Subcutaneous abdominal adipose tissue (tissue), 5 donors: ENCODE measurements around the gene DENND1A.

Experiments
- H3K27ac ChIP-seq: one replicate; pipeline ENCODE4 v1.7.0; 2013; ENCODE audit warnings: low read depth, mild to moderate bottlenecking, inconsistent platforms, low read length, moderate library complexity
- H3K27me3 ChIP-seq, 5 donors: one replicate each; pipeline ENCODE4 v1.7.0; 2013; ENCODE audit warnings: low read length in 5 of 5, inconsistent platforms in 1 of 5; ENCODE audit not compliant: control insufficient read depth in 5 of 5, insufficient read depth in 4 of 5
- H3K36me3 ChIP-seq, 5 donors: one replicate each; pipeline ENCODE4 v1.7.0; 2013; ENCODE audit warnings: low read length in 5 of 5; ENCODE audit not compliant: control insufficient read depth in 5 of 5, insufficient read depth in 5 of 5
- H3K4me1 ChIP-seq, 5 donors: one replicate each; pipeline ENCODE4 v1.7.0; 2013; ENCODE audit warnings: low read length in 5 of 5, mild to moderate bottlenecking in 3 of 5, moderate library complexity in 1 of 5; ENCODE audit not compliant: control insufficient read depth in 5 of 5, insufficient read depth in 5 of 5
- H3K4me3 ChIP-seq, 5 donors: one replicate each; pipeline ENCODE4 v1.7.0; 2013; ENCODE audit warnings: low read length in 5 of 5, low read depth in 1 of 5
- H3K9ac ChIP-seq, 5 donors: one replicate each; pipeline ENCODE4 v1.7.0; 2013; ENCODE audit warnings: low read length in 5 of 5, mild to moderate bottlenecking in 4 of 5, moderate library complexity in 3 of 5
- H3K9me3 ChIP-seq, 5 donors: one replicate each; pipeline ENCODE4 v1.7.0; 2013; ENCODE audit warnings: low read length in 5 of 5; ENCODE audit not compliant: control insufficient read depth in 5 of 5
- donor health status: healthy.
- donor health status: healthy.
- donor health status: healthy.
- donor health status: healthy.
- donor health status: healthy.

The DENND1A gene

DNA sequence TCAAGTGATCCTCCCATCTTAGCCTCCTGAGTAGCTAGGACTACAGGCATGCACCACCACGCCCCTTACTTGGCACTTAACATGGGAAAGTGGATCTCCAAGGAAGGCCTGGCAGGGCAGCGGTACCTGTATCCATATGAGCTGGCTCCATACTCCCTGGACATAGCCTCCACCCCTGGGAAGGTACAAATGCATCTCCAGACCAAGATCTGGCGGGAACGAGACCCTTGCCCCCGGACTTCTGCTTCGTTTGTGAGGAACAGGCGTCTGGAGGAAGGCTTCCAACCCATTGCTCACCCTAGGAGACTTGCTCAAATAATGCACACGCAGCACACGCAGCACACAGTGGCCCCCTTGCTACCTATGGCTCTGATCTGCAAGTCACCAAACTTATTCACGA is 518.7 kb downstream of the DENND1A start:
- H3K9me3 ChIP-seq: no peaks in the 10 kb centered on the region
- H3K27ac ChIP-seq: no peak overlapping the region
- no peaks in the 10 kb centered on the region for H3K4me1 ChIP-seq
- no peak overlapping the region for H3K4me3 ChIP-seq
- H3K36me3 ChIP-seq: peaks cover 0 to 31% (median 8%) of the 10 kb centered on the region in 5 donors
- H3K9ac ChIP-seq: no peak overlapping the region
- no peaks in the 10 kb centered on the region for H3K27me3 ChIP-seq

DNA sequence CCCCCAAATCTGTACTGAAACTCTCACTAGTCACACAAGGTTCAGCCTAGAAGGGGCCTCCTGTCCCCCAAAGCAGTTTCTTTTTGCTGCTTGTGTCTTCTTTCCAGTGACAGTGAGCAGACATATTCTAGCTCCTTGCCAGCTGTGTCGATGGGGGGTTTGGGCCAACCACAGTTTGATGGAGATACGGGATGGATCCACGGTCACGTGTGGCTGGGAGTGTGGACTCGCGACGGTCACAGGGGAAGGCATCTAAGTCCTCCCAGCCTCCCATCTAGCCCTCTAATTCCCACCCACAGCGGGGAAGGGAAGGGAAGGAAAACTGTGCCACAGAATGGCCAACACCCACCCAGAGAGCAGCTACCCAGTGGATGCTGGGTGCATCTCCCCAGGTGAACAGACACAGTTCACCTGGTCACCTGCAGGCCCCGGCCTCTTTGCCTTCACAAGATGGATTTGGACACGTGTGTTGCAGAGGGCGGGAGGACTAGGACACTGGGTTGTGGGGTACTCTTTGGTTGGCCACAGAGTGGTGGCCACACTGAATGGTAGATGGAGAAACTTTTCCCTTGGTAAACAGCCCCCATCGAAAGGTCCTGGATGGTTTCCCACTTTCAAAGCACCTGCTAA is 519.5 kb downstream of the DENND1A start:
- H3K9me3 ChIP-seq: no peaks in the 10 kb centered on the region
- peaks cover 0 to 24% (median 2%) of the 10 kb centered on the region in 5 donors for H3K36me3 ChIP-seq
- no peak overlapping the region for H3K9ac ChIP-seq
- H3K27me3 ChIP-seq: no peaks in the 10 kb centered on the region
- no peak overlapping the region for H3K27ac ChIP-seq
- H3K4me3 ChIP-seq: no peak overlapping the region
- no peaks in the 10 kb centered on the region for H3K4me1 ChIP-seq

DNA sequence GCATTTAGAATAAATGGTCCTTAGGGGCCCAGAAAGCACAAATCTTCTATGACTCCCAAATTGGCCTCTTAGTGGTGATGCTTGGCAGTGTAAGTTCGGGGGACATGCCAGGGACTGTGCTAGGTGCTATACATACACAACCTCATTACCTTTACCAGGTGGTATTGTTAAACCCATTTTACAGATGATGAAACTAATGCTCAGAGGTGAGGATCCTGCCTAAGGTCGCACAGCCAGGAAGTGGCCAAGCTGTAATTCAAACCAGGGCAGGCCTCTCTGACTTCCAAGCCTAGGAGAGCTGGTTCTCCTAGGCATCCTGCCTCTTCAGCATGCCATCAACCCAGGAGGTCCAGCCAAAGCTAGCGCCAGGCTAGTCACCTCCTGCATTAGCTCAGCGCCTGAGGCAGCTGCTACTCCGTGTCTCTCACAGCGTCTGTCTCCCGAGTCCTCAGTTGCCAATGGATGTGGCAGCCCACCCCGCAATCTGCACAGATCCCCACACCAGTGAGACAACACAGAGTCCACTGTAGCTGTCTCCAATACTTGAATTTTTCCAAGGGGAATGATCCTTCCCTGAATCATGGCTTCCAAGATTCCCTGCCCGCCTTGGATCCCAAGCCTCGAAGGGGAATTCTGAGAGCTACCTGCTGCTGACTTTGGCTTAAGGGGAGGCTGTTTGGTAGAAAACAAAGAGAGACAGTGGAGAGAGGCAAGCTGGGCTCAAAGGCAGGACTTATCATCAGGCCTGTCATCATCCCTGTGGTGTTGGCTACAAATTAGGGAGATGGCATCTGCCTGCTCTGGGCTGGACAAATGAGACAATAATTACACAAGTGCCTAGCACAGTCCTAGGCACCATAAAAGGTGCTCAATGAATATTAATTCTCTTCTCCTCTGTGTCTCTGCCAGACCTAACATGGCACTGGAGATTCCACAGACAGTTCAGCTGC is 521.3 kb downstream of the DENND1A start:
- Histone ChIP-seq H3K9ac (no peak overlapping the region), H3K9me3 (no peaks in the 10 kb centered on the region), H3K27ac (no peak overlapping the region), H3K36me3 (peaks cover 0 to 18% (median 2%) of the 10 kb centered on the region in 5 donors), H3K4me3 (no peak overlapping the region), H3K4me1 (no peaks in the 10 kb centered on the region), H3K27me3 (no peaks in the 10 kb centered on the region)

DNA sequence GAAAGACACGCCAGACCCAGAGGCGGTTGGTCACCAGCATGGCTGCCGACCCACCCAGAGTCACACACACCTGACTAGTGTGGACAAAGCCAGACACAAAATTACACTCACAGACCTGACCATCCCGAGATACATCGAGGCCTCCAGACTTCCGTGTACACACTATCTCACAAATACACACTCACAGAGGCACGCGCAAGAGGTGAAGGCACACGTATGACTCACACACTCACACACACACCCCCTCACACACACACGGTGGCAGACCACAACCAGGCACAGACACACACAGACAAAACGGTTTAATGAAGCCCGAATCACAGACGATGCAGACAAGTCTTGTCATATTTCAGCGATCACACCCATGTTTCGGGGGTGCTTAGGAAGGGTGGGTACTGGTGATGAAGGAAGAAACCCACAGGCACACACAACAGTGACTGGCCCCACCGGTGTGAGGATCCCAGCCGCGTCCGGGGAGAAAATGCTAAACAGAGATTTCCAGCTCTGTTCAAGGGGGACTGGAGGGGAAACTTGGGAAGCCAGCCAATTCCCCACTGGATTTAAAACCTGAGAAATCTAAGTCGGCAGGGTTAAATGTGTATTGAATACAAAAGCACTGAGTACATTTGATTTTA is 522.6 kb downstream of the DENND1A start:
- no peak overlapping the region for H3K9ac ChIP-seq
- H3K27ac ChIP-seq: no peak overlapping the region
- no peak overlapping the region for H3K4me3 ChIP-seq
- H3K36me3 ChIP-seq: peaks cover 0 to 28% (median 6%) of the 10 kb centered on the region in 5 donors
- no peaks in the 10 kb centered on the region for H3K27me3 ChIP-seq
- H3K4me1 ChIP-seq: no peaks in the 10 kb centered on the region
- no peaks in the 10 kb centered on the region for H3K9me3 ChIP-seq

DNA sequence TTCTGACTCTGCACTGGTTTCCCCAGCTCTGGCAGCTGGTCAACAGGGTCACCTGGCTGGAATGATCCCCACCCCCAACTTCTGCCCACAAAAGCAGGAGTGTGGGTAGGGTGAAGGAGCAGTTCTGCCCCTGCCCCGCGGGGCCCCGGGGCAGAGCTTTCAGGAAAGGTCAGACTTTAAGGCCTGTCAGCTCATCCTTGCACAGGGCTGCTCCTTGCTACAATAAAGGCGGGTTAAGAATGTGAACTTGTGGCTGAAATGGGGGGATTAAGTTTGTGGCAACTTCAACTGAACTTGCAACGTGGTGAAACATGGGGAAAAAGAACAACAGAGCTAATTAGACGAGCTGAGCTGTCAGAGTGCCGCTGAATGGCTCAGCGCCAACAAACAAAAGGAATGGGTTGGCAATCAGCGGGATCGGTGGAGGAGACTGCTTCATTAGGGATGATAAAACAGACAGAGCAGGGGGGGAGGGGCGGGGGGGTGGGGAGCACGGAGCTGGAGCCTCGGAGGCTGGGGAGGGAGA is 523.2 kb downstream of the DENND1A start:
- H3K4me1 ChIP-seq: peaks cover 0 to 1% (median under 1%) of the 10 kb centered on the region in 5 donors

DNA sequence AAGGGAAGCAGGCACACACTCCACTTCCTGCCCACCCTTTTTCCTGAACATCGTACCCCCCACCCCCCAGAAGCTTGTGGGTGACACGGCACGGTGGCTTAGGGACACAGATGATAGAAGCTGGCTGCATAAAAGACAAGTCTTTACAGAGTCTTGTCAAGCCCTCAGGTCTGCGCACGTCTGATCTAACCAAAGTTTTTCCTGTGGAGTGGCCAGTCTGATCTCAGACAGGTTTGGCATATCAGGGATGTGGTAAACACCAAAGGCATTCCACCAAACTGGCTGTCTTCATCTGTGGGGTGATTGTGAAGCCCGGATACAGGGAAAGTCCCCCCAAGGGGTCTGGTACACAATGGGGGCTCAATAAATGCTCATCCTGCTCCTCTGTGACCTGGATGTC is 523.9 kb downstream of the DENND1A start:
- Histone ChIP-seq H3K27ac (no peak overlapping the region), H3K4me3 (no peak overlapping the region), H3K4me1 (peaks cover 0 to 8% (median 7%) of the 10 kb centered on the region in 5 donors), H3K9me3 (no peaks in the 10 kb centered on the region), H3K9ac (no peak overlapping the region), H3K27me3 (no peaks in the 10 kb centered on the region), H3K36me3 (peaks cover 0 to 22% (median 4%) of the 10 kb centered on the region in 5 donors)

More for the DNA sequence above, 523.2 kb downstream of the DENND1A start:
- no peak overlapping the region for H3K9ac ChIP-seq
- no peaks in the 10 kb centered on the region for H3K27me3 ChIP-seq
- H3K27ac ChIP-seq: no peak overlapping the region
- peaks cover 0 to 28% (median 6%) of the 10 kb centered on the region in 5 donors for H3K36me3 ChIP-seq
- no peaks in the 10 kb centered on the region for H3K9me3 ChIP-seq
- no peak overlapping the region for H3K4me3 ChIP-seq

DNA sequence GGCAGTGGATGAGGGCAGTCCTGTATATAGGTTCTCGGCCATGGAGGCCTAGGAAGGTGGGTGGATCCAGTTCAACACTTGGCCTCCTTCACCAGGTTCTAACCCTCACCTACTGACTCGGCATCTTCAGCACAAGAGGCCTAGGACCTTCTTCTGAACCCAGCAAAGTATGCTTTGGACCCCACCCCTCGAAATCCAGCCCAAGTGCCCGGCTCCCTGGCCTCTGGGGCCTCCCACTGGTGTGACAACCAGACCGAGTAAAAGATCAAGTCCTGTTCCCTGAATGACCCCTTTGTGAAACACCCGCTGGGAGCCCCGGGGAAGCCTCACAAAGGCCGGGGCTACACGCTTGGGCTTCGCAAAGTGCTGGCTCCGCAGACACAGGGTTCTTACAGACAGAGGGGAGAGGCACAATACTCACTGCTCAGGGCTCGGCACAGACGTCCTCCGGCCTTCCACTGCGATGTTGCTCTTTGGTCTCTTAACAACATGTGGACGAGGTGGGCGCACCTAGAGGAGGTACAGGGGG is 526.9 kb downstream of the DENND1A start:
- Histone ChIP-seq H3K9ac (no peak overlapping the region), H3K27me3 (no peaks in the 10 kb centered on the region), H3K36me3 (peaks cover 0 to 15% (median 4%) of the 10 kb centered on the region in 5 donors), H3K27ac (no peak overlapping the region), H3K4me3 (no peak overlapping the region), H3K9me3 (no peaks in the 10 kb centered on the region), H3K4me1 (peaks cover 0 to 15% (median 13%) of the 10 kb centered on the region in 5 donors)

DNA sequence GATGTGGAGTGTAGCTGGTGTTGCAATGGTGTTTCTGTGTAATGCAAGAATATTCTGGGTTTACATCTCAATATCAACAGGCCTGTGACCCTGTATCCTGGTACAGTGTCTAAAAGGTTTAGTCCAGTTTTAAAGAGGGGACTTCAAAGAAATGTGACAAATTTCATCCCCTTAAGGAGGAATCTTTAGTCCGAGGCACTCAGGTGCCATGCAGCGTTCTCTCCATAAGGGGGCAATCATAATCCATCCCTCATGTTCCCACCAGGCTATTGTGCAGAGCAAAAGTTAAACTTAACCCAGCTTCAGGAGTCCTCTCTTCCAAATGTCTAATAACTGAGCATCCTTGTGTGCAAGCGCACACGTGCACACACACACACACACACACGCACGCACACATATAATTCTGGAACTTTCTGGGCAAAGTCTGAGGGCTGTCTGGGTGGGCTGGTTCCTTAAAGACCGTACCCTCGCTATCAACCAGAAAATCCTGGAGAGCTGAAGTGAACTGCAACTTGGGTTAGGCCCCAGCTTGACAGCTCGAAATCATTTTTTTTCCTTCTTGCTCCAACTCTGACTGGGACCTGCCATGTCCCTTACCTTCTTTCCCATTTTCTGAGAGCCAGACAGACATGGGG is 527.9 kb downstream of the DENND1A start:
- no peak overlapping the region for H3K27ac ChIP-seq
- H3K4me3 ChIP-seq: no peak overlapping the region
- H3K9ac ChIP-seq: no peak overlapping the region
- no peaks in the 10 kb centered on the region for H3K27me3 ChIP-seq
- peaks cover 0 to 14% (median 4%) of the 10 kb centered on the region in 5 donors for H3K36me3 ChIP-seq
- no peaks in the 10 kb centered on the region for H3K9me3 ChIP-seq
- H3K4me1 ChIP-seq: peaks cover 0 to 15% (median 13%) of the 10 kb centered on the region in 5 donors

DNA sequence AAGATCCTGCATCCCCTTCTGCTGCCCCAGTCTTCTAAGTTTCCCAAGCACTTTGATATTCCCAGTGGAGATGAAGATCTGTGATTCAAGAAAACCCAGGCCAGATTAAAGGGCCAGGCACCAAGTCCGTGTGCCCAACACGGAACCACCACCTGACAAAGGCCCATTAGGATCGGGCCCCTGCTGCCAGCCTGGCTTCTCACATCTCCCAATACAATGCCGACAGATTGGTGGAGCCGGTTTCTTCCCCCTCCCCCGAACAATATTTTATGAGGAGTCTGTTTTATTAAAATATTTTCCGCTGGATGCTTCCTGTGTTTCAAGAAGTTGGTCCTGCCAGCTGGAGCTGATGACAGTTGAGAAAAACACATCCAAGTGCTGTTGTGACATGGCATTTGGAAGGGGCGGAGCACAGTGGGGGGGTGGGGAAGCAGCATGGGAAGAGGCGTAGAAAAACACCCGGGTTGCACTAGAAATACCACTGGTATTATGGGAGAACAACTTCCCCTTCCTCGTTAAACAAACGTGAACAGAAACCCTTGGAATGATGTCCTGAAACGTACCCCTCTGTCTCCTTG is 528.9 kb downstream of the DENND1A start:
- peak overlapping the region in 1 of 5 donors; percentile 46 for H3K4me3 ChIP-seq
- H3K9me3 ChIP-seq: no peaks in the 10 kb centered on the region
- H3K27me3 ChIP-seq: no peaks in the 10 kb centered on the region
- H3K9ac ChIP-seq: peak overlapping the region in 1 of 5 donors; percentile 28
- peaks cover 0 to 15% (median 13%) of the 10 kb centered on the region in 5 donors for H3K4me1 ChIP-seq
- peaks cover 0 to 21% (median 4%) of the 10 kb centered on the region in 5 donors for H3K36me3 ChIP-seq
- H3K27ac ChIP-seq: peak overlapping the region; percentile 30
